ENCODE data around the gene CX3CR1. TPM values are rescaled to one million over a fixed set of nuclear protein-coding genes. Genes with fewer than 3 reads are reported as not detected.

CX3CR1 gene
- total and polyA plus RNA-seq, 2 experiments from 2014 or later = not detected

GRCh38 chr3:39263576-39263975 is 16.3 kb downstream of the CX3CR1 start:
- Histone ChIP-seq H4K20me1 (ENCODE audit: insufficient read depth) (no peaks in the 10 kb centered on the region), H3F3A (ENCODE audit: insufficient read depth) (no peaks in the 10 kb centered on the region), H3K27ac (no peak overlapping the region), H3K79me2 (ENCODE audit: insufficient read depth) (no peaks in the 10 kb centered on the region), H3K36me3 (ENCODE audit: low read depth) (no peaks in the 10 kb centered on the region), H3K4me2 (ENCODE audit: unreplicated experiment) (no peak overlapping the region), H2AFZ (no peak overlapping the region), H3K4me1 (ENCODE audit: insufficient read depth) (peaks cover 10% of the 10 kb centered on the region), H3K27me3 (replicated peaks; ENCODE audit: insufficient read depth) (peaks cover 44% of the 10 kb centered on the region), H3K9me3 (ENCODE audit: low read depth) (no peaks in the 10 kb centered on the region), H3K9ac (no peak overlapping the region), H3K9me2 (ENCODE audit: insufficient read depth) (no peaks in the 10 kb centered on the region), H3K4me3 (no peak overlapping the region)
- 36 to 48% methylated on average over 6 of the region's 6 CpGs for WGBS, 2 experiments (ENCODE audit: low coverage in 1 of 2, low lambda C conversion rate in 2 of 2, missing lambda C conversion rate in 2 of 2)
- in situ Hi-C loops (cut with MboI) = no loop called here
- TF ChIP-seq EZH2 (IDR thresholded peaks at IDR 0.05; ENCODE audit: insufficient read depth, poor library complexity, severe bottlenecking) = no peak
- TF ChIP-seq EZH2phosphoT487 (IDR thresholded peaks at IDR 0.05; ENCODE audit: insufficient read depth, low read depth) = no peak
- no peak for DNase-seq

- Histone ChIP-seq H3K36me3 (ENCODE audit: low read depth) (no peaks in the 10 kb centered on the region), H2AFZ (no peak overlapping the region), H4K20me1 (ENCODE audit: insufficient read depth) (no peaks in the 10 kb centered on the region), H3K4me2 (ENCODE audit: unreplicated experiment) (no peak overlapping the region), H3K4me3 (no peak overlapping the region), H3K79me2 (ENCODE audit: insufficient read depth) (no peaks in the 10 kb centered on the region), H3K27me3 (replicated peaks; ENCODE audit: insufficient read depth) (peaks cover 42% of the 10 kb centered on the region), H3K4me1 (ENCODE audit: insufficient read depth) (peaks cover 10% of the 10 kb centered on the region), H3K27ac (no peak overlapping the region), H3K9ac (no peak overlapping the region), H3F3A (ENCODE audit: insufficient read depth) (no peaks in the 10 kb centered on the region), H3K9me3 (ENCODE audit: low read depth) (no peaks in the 10 kb centered on the region), H3K9me2 (ENCODE audit: insufficient read depth) (no peaks in the 10 kb centered on the region)
- TF ChIP-seq EZH2 (IDR thresholded peaks at IDR 0.05; ENCODE audit: insufficient read depth, poor library complexity, severe bottlenecking) (no peak), EZH2phosphoT487 (IDR thresholded peaks at IDR 0.05; ENCODE audit: insufficient read depth, low read depth) (no peak)
- DNase-seq = no peak
- in situ Hi-C loops (cut with MboI) = no loop called here
- 56 to 59% methylated on average over 8 of the region's 8 CpGs for WGBS, 2 experiments (ENCODE audit: low coverage in 1 of 2, low lambda C conversion rate in 2 of 2, missing lambda C conversion rate in 2 of 2)
Observed at GRCh38 chr3:39262846-39263245, 17.0 kb downstream of the CX3CR1 start.

GRCh38 chr3:39261726-39262125 is 18.1 kb downstream of the CX3CR1 start:
- no peak overlapping the region for H3K4me3 ChIP-seq
- H3K27ac ChIP-seq = no peak overlapping the region
- H4K20me1 ChIP-seq (ENCODE audit: insufficient read depth) = no peaks in the 10 kb centered on the region
- H3K9me3 ChIP-seq (ENCODE audit: low read depth) = no peaks in the 10 kb centered on the region
- DNase-seq = no peak
- no peaks in the 10 kb centered on the region for H3K9me2 ChIP-seq (ENCODE audit: insufficient read depth)
- no peak overlapping the region for H3K9ac ChIP-seq
- H3F3A ChIP-seq (ENCODE audit: insufficient read depth) = no peaks in the 10 kb centered on the region
- peaks cover 32% of the 10 kb centered on the region for H3K27me3 ChIP-seq (replicated peaks; ENCODE audit: insufficient read depth)
- no peak overlapping the region for H3K4me2 ChIP-seq (ENCODE audit: unreplicated experiment)
- H2AFZ ChIP-seq = no peak overlapping the region
- in situ Hi-C loops (cut with MboI) = no loop called here
- no peaks in the 10 kb centered on the region for H3K36me3 ChIP-seq (ENCODE audit: low read depth)
- TF ChIP-seq EZH2phosphoT487 (IDR thresholded peaks at IDR 0.05; ENCODE audit: insufficient read depth, low read depth) (no peak), EZH2 (IDR thresholded peaks at IDR 0.05; ENCODE audit: insufficient read depth, poor library complexity, severe bottlenecking) (no peak)
- no peaks in the 10 kb centered on the region for H3K79me2 ChIP-seq (ENCODE audit: insufficient read depth)
- peaks cover 10% of the 10 kb centered on the region for H3K4me1 ChIP-seq (ENCODE audit: insufficient read depth)

- Histone ChIP-seq H3K9ac (peak overlapping the region; percentile 39; the same call in 1 of the 2 replicates), H2AFZ (no peak overlapping the region), H3K4me2 (ENCODE audit: unreplicated experiment) (peak overlapping the region; percentile 76), H3K9me3 (ENCODE audit: low read depth) (no peaks in the 10 kb centered on the region), H3K36me3 (ENCODE audit: low read depth) (no peaks in the 10 kb centered on the region), H3K27ac (peak overlapping the region; percentile 29), H3K4me3 (no peak overlapping the region), H4K20me1 (ENCODE audit: insufficient read depth) (no peaks in the 10 kb centered on the region), H3K27me3 (replicated peaks; ENCODE audit: insufficient read depth) (peaks cover 31% of the 10 kb centered on the region), H3K4me1 (ENCODE audit: insufficient read depth) (peaks cover 10% of the 10 kb centered on the region), H3K79me2 (ENCODE audit: insufficient read depth) (no peaks in the 10 kb centered on the region), H3F3A (ENCODE audit: insufficient read depth) (no peaks in the 10 kb centered on the region), H3K9me2 (ENCODE audit: insufficient read depth) (no peaks in the 10 kb centered on the region)
- DNase-seq = peak; percentile 98
- 1 to 3% methylated on average over 7 of the region's 7 CpGs for WGBS, 2 experiments (ENCODE audit: low coverage in 1 of 2, low lambda C conversion rate in 2 of 2, missing lambda C conversion rate in 2 of 2)
- no peak for TF ChIP-seq EZH2phosphoT487 (IDR thresholded peaks at IDR 0.05; ENCODE audit: insufficient read depth, low read depth)
- no peak for TF ChIP-seq EZH2 (IDR thresholded peaks at IDR 0.05; ENCODE audit: insufficient read depth, poor library complexity, severe bottlenecking)
- in situ Hi-C loops (cut with MboI) = no loop called here
Observed at GRCh38 chr3:39260957-39261356, 18.9 kb downstream of the CX3CR1 start.

- peak overlapping the region; percentile 29 for H3K27ac ChIP-seq
- no peaks in the 10 kb centered on the region for H3K9me3 ChIP-seq (ENCODE audit: low read depth)
- H3K9me2 ChIP-seq (ENCODE audit: insufficient read depth) = no peaks in the 10 kb centered on the region
- H3K4me2 ChIP-seq (ENCODE audit: unreplicated experiment) = peak overlapping the region; percentile 76
- H3F3A ChIP-seq (ENCODE audit: insufficient read depth) = peaks cover under 1% of the 10 kb centered on the region; the same call in 1 of the 2 replicates
- TF ChIP-seq EZH2 (IDR thresholded peaks at IDR 0.05; ENCODE audit: insufficient read depth, poor library complexity, severe bottlenecking) = no peak
- no peak for TF ChIP-seq EZH2phosphoT487 (IDR thresholded peaks at IDR 0.05; ENCODE audit: insufficient read depth, low read depth)
- H3K9ac ChIP-seq = peak overlapping the region; percentile 39; the same call in 1 of the 2 replicates
- H3K79me2 ChIP-seq (ENCODE audit: insufficient read depth) = no peaks in the 10 kb centered on the region
- H3K4me1 ChIP-seq (ENCODE audit: insufficient read depth) = peaks cover 12% of the 10 kb centered on the region
- no peaks in the 10 kb centered on the region for H3K36me3 ChIP-seq (ENCODE audit: low read depth)
- DNase-seq = no peak
- no peaks in the 10 kb centered on the region for H4K20me1 ChIP-seq (ENCODE audit: insufficient read depth)
- no peak overlapping the region for H2AFZ ChIP-seq
- H3K4me3 ChIP-seq = no peak overlapping the region
- in situ Hi-C loops (cut with MboI) = no loop called here
- peaks cover 27% of the 10 kb centered on the region for H3K27me3 ChIP-seq (replicated peaks; ENCODE audit: insufficient read depth)
- WGBS, 2 experiments (ENCODE audit: low coverage in 1 of 2, low lambda C conversion rate in 2 of 2, missing lambda C conversion rate in 2 of 2) = 38 to 49% methylated on average over 2 of the region's 2 CpGs
Observed at GRCh38 chr3:39260318-39260717, 19.5 kb downstream of the CX3CR1 start.

Measured in GM23248 (cell line).